NB4 (cell line): ENCODE measurements around the gene MYT1.

Source experiments
- CTCF ChIP-seq: IDR thresholded peaks from one replicate; pipeline ENCODE4 v1.5.1; 2012; ENCODE audit warnings: low read depth, low read length
- MAX ChIP-seq: IDR thresholded peaks from 2 replicates; pipeline ENCODE4 v1.6.1; 2011; ENCODE audit warnings: low read depth, low read length
- POLR2A ChIP-seq: IDR thresholded peaks from 2 replicates; pipeline ENCODE4 v1.6.1; 2011; ENCODE audit warnings: mild to moderate bottlenecking; ENCODE audit not compliant: insufficient read length; ENCODE audit errors: extremely low read depth

GRCh38 chr20:64276817-64277216 lies 112.6 kb downstream of the MYT1 start:
- TF ChIP-seq CTCF (no peak), MAX (no peak), POLR2A (no peak)
